Measurements from ENCODE around the gene CEP20. TPM values are rescaled to one million over a fixed set of nuclear protein-coding genes. Genes with fewer than 3 reads are reported as not detected.

The CEP20 gene
- polyA plus RNA-seq, 1 experiment: 23.6 TPM

- Histone ChIP-seq H3K27me3 (ENCODE audit: control insufficient read depth, insufficient read depth, low read length) (no peaks in the 10 kb centered on the region), H3K4me3 (ENCODE audit: low read depth, low read length) (no peak overlapping the region), H3K36me3 (ENCODE audit: control insufficient read depth, insufficient read depth, low read length) (no peaks in the 10 kb centered on the region)
- TF ChIP-seq, protein P1, sequence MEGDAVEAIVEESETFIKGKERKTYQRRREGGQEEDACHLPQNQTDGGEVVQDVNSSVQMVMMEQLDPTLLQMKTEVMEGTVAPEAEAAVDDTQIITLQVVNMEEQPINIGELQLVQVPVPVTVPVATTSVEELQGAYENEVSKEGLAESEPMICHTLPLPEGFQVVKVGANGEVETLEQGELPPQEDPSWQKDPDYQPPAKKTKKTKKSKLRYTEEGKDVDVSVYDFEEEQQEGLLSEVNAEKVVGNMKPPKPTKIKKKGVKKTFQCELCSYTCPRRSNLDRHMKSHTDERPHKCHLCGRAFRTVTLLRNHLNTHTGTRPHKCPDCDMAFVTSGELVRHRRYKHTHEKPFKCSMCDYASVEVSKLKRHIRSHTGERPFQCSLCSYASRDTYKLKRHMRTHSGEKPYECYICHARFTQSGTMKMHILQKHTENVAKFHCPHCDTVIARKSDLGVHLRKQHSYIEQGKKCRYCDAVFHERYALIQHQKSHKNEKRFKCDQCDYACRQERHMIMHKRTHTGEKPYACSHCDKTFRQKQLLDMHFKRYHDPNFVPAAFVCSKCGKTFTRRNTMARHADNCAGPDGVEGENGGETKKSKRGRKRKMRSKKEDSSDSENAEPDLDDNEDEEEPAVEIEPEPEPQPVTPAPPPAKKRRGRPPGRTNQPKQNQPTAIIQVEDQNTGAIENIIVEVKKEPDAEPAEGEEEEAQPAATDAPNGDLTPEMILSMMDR (IDR thresholded peaks at IDR 0.05; ENCODE audit: insufficient read depth, low read depth, low read length): no peak
- POLR2A ChIA-PET: no interaction called here
- CTCF ChIA-PET: no interaction called here
- DNase-seq (ENCODE audit: low read depth): no peak
Measured at GRCh38 chr16:15915555-15916081, 27.2 kb upstream of the CEP20 start.

DNA sequence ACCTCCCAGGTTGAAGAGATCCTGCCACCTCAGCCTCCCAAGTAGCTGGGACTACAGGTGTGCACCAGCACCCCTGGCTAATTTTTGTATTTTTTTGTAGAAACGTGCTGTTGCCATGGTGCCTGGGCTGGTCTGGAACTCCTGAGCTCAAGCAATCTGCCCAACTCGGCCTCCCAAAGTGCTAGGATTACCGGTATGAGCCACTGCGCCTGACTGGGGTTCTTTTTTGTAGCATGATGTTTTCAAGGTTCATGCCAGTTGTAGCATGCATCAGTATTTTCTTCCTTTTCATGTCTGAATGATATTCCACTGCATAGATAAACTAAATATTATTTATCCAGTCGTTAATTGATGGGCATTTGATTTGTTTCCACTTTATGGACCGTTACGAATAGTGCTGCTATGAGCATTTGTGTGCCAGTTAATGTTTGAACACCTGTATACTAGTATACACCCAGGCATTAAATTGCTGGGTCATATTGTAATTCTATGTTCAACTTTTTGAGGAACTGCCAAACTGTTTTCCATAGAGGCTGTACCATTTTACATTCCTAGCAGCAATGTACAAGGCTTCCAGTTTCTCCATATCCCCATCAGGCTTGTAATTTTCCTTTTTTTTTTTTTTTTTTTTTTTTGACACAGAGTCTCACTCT, 24.8 kb upstream of the CEP20 start:
- POLR2A ChIA-PET: no interaction called here
- DNase-seq (ENCODE audit: low read depth): no peak
- CTCF ChIA-PET: no interaction called here
- TF ChIP-seq, protein P1 (IDR thresholded peaks at IDR 0.05; ENCODE audit: insufficient read depth, low read depth, low read length): no peak
- no peaks in the 10 kb centered on the region for H3K36me3 ChIP-seq (ENCODE audit: control insufficient read depth, insufficient read depth, low read length)
- no peaks in the 10 kb centered on the region for H3K27me3 ChIP-seq (ENCODE audit: control insufficient read depth, insufficient read depth, low read length)
- no peak overlapping the region for H3K4me3 ChIP-seq (ENCODE audit: low read depth, low read length)

- TF ChIP-seq, protein P1 (IDR thresholded peaks at IDR 0.05; ENCODE audit: insufficient read depth, low read depth, low read length): no peak
- no peak for DNase-seq (ENCODE audit: low read depth)
- Histone ChIP-seq H3K4me3 (ENCODE audit: low read depth, low read length) (no peak overlapping the region), H3K36me3 (ENCODE audit: control insufficient read depth, insufficient read depth, low read length) (no peaks in the 10 kb centered on the region), H3K27me3 (ENCODE audit: control insufficient read depth, insufficient read depth, low read length) (no peaks in the 10 kb centered on the region)
- CTCF ChIA-PET: no interaction called here
- POLR2A ChIA-PET: no interaction called here
Measured at GRCh38 chr16:15911198-15911597, 22.8 kb upstream of the CEP20 start.

GRCh38 chr16:15907863-15908478, 19.6 kb upstream of the CEP20 start:
- H3K27me3 ChIP-seq (ENCODE audit: control insufficient read depth, insufficient read depth, low read length): no peaks in the 10 kb centered on the region
- ChIA-PET CTCF (interaction anchor here (1.3 kb wide), 1 partner anchor 33 kb away, joined by 3 read pairs; no protein-coding TSS in a partner anchor), POLR2A (interaction anchor here (0.6 kb wide), 1 partner anchor 96 kb away, joined by 4 read pairs; no protein-coding TSS in a partner anchor)
- H3K36me3 ChIP-seq (ENCODE audit: control insufficient read depth, insufficient read depth, low read length): no peaks in the 10 kb centered on the region
- no peak for DNase-seq (ENCODE audit: low read depth)
- TF ChIP-seq, protein P1 (IDR thresholded peaks at IDR 0.05; ENCODE audit: insufficient read depth, low read depth, low read length): no peak
- H3K4me3 ChIP-seq (ENCODE audit: low read depth, low read length): no peak overlapping the region

- TF ChIP-seq, protein P1 (IDR thresholded peaks at IDR 0.05; ENCODE audit: insufficient read depth, low read depth, low read length): no peak
- Histone ChIP-seq H3K27me3 (ENCODE audit: control insufficient read depth, insufficient read depth, low read length) (no peaks in the 10 kb centered on the region), H3K4me3 (ENCODE audit: low read depth, low read length) (no peak overlapping the region), H3K36me3 (ENCODE audit: control insufficient read depth, insufficient read depth, low read length) (no peaks in the 10 kb centered on the region)
- ChIA-PET CTCF (no interaction called here), POLR2A (no interaction called here)
- DNase-seq (ENCODE audit: low read depth): no peak
Measured at GRCh38 chr16:15906439-15906838, 18.0 kb upstream of the CEP20 start.

Measured in BJ (cell line).